HT-29 (cell line): Measurements from ENCODE around the gene JOSD1. TPM values are rescaled to one million over a fixed set of nuclear protein-coding genes. Genes with fewer than 3 reads are reported as not detected.

Source experiments
- DNase-seq: peaks from one replicate; pipeline ENCODE4 v3.0.0-alpha.2; 2015; ENCODE audit warnings: low spot score
- total RNA-seq: library from RNA; depleted of rRNA; stranded (reverse); fragments of >200 nt; shearing (Covaris generic); gene quantifications from 2 replicates; pipeline ENCODE4 v1.2.3, GENCODE V29; 2014; rRNA removed

The JOSD1 gene
- total RNA-seq, result 60.5 and 79.2 TPM in 2 replicates

DNA sequence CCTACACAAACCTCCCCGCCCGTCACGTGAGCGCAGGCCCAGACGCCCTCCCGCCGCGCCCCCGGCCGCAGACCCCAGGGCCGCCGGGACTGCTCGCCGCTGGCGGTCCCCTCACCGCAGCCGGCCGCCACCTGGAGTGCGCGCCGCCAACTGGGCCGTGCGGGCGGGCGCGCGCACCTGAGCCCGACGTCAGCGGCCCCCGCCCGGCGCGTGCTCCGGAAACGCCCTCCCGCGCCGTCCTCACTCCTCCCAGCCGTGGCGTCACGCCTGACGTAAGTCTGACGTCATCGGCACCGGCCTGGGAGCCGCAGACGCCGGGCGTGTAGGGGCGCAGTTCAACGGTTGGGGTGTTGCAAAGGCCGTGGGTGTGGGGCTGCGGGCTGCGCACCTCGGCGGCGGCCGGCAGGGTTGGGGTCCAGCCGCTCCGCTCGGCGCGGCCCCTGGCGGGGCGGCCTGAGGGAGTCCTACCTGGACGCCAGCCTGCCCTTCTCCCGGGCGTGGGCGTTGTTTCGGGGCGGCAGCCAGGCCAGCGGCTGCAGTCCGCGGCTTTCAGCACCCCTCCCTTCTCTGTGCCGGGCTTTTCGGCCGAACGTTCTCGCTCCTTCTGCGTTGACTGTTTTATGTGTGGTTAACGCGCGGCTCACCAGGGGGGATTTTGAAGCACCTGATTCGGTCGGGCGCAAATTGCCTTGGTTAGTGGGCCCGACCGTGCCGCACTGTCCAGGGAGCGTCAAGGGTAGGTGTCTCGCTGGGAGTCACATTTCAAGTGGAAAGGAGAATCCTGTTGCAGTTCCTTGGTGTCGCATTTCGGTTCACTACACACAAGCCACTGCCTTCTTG lies at the start of gene JOSD1:
Gene JOSD1 (minus strand): TSS at position 155 of the 840 bp plus-strand sequence. CDS start 956 bp downstream, outside the sequence.
- DNase-seq, result peak; percentile 89

DNA sequence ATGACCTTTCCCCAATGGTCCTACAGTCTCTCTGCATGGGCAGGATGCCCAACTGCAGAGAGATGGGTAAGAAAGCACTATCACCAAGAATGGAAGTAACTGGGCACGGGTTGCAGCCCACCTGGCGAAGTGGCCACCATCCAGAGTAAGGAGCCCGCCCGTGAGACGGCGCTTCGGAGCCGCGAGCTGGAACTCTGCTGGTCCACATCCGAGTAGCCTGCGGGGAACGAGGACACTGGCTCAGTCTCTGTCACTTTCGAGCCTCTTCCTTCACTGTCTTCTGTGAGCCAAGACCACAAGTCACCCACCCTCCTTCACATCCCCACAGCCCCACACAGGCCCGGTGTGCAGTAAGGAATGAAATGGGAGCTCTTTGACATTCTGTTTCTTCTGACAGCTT lies 49.4 kb upstream of the JOSD1 start:
- DNase-seq, result no peak

DNA sequence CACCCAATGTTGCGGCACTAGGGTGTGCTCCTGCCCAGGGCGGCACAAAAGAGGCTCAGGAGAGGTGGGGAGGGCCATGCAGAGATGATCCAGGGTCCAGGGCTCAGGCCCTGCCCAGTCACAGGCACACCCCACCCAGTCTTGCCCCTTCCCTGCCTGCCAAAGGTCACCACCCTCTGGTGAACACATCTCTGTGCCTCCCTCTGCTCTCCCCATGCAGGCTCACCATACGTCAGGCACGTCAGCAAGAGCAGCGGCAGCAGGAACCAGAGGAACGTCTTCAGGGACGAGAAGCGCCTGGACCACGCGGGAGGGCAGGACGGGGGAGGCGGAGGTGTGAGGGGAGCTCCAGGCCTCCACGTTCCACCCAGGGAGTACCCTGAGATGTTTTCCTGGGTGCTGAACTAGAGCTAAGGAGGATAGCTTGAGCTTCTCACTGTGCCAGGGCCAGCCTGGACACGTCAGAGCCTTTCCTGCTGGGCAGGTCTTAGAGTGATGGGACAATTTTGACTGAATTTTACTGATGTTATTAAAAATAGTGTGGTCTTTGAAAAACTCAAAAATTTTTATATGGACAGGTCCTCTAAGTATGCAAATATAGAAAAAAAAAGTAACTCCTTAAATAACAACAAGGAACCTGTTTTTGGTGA lies 47.9 kb upstream of the JOSD1 start:
- DNase-seq, result no peak

DNA sequence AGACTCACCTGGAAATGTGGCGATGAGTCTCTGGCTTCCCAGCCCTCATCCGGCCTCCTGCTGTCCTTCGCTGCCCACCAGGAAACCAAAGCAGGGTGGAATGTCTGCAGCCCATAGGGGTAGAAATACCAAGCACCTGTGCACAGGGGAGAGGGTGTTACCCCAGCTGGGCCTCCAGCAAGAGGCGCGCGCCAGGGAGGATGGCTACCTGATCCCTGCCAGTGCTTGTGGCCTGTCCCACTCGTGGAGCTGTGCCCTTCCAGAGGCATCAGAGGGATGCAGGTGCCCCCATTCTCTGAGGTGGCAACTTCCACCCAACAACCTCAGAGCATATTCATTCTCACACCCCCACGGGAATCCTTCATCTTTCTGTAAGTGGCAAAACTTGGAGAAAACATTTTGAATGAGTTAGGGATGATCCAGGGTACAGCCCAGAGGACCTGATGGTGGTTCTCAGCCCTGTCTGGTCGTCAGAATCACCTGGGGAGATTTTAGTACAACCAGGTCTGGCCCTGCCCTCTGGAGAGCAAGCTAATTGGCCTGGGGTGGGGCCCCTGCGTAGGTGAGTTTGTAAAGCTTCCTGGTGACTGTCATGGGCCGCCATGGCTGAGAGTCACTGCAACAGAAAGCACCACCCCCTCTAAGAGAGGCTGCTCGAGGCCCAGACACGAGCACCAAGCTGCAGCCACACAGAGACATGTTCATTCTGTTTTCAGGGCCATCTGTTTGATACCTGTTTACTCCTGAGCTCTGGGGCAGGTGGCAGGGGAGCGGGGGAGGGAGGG lies 45.1 kb upstream of the JOSD1 start:
- no peak for DNase-seq

DNA sequence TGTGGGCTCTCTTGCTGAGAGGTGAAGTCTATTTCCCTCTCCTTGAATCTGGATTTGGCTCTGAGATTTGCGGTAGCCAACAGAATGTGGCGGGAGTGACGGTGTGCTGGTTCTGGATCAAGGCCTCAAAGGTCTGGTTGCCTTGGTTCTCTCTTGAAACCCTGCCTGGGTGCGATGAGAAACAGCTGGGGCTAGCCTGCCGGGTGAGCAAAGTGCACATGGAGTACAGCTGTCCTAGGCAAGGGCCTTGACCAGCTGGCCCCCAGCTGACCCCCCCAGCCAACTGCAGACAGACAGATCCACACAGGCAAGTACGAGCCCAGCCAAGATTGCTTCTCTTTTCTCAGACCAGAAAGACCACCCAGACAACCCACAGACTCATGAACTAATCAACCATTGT lies 44.2 kb upstream of the JOSD1 start:
- no peak for DNase-seq

DNA sequence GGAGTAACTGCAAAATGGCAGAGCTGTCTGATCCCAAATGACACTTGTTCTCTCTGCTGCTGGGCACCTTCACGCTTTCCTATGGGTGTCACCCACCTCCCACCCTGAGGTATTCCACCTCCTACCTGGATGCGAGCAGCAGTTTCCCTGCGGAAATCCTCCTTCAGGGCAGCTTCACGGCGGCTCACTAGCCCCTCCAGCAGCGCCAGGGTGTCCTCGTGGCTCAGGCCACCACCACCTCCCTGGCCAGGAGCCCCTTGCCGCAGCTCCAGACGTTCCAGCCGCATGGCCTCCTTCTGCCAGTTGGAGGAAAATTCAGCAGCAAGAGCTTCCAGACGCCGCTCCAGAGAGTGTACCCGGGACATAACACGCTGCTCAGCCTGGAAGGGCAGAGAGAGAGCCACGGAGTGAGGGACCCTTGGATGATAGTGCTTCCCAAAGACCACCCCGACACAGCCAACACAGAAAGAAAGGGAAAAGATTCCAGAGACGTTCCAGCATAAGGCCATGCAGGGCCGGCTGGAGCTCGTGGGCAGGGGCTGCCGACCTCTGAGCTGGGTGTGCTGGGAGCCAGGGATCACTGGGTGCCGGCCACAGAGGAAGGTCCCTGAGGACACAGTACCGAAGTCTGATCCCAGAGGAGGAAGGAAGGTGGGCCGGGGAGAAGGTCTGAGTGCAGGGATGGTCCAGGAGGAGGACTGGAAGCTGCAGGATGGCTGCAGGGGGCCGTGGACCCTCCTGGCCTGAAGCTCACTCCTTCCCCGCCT lies 41.6 kb upstream of the JOSD1 start:
- no peak for DNase-seq

- DNase-seq, result no peak
Measured at GRCh38 chr22:38741576-38741975, 40.8 kb upstream of the JOSD1 start.

- DNase-seq, result no peak
Measured at GRCh38 chr22:38741166-38741565, 40.4 kb upstream of the JOSD1 start.

- DNase-seq, result peak; percentile 11
Measured at GRCh38 chr22:38740754-38741153, 40.0 kb upstream of the JOSD1 start.

DNA sequence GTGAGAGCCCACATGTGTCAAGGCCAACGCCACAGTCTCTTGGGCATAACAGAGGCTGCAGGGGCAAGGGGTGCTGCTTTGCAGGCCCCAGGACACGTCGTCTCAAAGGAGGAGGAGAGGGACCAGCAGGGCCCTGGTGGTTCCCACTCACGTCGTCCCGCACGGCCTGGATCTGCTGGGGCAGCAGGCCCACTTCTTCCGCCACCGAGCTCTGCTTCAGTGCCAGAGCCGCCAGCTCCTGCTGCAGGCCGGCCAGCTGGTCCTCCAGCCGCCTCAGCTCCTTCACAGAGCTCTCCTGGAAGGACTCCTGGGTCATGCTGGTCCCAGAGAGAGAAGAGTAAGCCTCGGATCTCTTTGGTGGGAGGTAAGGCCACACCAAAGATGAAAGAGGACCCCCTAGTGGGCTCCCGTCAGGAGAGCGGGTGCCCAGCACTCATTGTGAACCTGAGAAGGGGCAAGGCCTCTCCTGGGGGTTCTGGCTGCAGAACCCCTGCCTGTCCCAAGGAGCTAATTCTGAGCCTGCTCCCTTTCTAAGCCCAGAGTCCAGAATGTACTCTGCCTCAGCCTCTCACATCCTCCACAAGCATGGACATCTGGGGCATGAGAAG lies 39.5 kb upstream of the JOSD1 start:
- DNase-seq, result no peak

DNA sequence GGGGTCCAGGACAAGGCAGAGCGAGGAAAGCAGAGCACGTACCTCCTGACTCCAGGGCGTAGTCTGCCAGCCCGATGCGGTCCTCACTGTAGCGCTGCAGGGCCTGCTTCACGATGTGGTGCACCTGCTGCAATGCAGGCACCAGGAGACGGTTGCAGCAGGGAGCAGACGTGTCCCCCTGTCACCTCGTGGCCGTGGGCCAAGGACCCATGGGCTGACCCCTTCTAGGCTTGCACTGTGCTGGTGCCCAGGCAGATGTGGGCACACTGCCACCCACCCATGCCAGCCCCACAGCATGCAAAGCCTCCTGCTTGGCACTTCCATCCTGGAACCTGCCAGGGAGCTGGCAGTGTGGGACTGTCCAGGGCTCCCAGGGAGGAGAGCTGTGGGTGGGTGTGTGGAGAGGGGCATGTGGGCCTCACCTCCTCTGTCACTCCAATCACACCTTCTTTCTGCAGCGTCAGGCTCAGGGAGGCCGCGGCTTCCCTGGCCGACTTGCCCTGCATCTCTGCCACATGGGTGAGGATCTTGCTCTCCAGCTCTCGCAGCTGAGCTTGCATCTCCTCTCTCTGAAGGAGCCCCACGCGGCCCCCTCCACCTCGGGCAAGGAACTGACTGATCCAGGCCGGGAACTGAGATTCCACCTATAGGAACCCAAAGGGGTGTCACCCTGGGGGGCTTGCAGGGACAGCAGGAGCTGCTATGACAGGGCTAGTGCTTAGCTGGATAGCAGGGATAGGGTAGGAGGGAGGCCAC lies 38.7 kb upstream of the JOSD1 start:
- DNase-seq, result no peak

- no peak for DNase-seq
Measured at GRCh38 chr22:38738475-38739070, 37.8 kb upstream of the JOSD1 start.

DNA sequence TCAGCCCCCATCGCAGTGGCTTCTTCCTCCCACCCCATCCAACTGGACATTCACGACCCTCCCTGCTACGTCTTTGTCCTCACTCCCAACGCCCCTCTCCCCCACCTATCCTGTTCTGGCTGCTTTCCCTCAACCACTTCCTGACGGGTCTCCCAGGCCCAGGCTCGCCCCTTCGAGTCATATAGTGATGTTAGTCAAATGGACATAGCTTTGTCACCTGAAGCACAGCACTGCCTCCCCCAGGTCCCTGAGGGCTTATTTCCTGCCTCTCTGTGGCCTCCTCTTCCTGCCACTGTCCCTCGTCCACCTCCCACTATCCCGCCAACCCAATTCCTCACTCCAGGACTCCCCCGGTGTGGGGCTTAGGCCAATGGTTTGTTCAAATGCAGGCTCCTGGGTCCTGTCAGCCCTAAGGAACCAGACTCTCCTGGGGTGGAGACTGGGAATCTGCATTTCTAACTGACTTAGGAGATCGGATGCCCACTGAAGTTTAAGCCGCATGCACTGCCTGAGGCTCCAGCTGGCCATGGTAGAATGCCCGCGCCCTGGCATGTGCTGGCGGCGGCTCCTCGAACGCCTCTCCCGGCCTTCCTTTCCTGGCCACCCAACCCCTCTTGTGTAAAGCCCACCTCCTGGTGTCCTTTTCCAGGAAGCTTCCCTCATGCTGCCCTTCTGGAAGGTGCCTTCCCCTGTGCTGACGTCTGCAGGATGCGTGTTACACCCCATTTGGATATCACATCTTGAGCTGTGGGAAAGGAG lies 36.7 kb upstream of the JOSD1 start:
- no peak for DNase-seq

GRCh38 chr22:38736257-38736570 lies 35.5 kb upstream of the JOSD1 start:
- DNase-seq, result no peak

- DNase-seq, result no peak
Measured at GRCh38 chr22:38735465-38736256, 34.9 kb upstream of the JOSD1 start.

GRCh38 chr22:38735126-38735464 lies 34.4 kb upstream of the JOSD1 start:
- no peak for DNase-seq

- no peak for DNase-seq
Measured at GRCh38 chr22:38734421-38735100, 33.8 kb upstream of the JOSD1 start.
